ENCODE data around the gene FBLN1.

Gene FBLN1

DNA sequence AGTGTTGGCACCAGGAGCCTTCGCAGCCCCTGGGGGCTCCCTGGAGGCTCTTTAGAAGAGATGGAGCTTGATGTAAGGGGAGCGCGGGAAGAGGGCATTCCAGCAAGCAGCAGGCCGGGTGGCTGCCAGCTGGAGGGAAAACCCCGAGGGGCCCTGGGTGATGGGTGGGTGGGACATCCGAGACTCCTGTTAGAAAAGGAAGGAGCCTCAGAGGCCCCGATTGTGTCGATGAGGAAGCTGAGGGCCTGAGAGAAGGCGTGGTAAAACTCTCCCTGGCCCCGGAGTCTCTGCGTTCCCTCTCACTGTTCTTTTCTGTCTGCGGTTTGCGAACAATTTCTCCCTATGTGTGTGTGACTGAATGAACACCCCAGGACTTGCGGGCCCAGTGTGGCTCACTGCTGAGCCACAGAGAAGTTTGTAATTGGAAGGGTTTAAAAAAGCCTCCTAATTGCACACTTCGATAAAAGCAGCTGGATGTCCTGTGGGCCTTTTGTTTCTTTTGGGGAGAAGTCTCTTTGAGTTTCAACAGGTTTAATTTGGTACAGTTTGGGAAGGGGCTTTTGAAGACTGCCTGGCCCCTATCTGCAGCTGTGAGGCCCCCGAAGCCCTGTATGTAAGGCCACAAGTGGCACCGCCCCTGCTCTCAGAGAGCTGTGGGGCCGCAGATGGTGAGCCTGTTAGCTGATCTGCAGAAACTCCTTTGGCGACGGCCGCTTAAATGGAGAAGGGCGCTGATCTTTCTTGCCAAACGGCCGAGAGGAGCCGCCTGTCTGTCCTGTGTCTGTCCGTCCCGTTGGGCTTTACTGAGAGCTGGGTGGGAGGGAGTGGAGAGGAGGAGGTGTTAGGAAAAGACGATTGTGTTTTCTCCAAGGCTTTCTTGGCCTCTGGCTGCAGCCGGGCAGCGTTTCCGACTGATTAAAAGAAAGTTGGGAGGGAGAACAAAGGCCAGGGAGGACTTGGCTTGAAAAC is 2.0 kb downstream of the FBLN1 start:
- DNase-seq: no peak

DNA sequence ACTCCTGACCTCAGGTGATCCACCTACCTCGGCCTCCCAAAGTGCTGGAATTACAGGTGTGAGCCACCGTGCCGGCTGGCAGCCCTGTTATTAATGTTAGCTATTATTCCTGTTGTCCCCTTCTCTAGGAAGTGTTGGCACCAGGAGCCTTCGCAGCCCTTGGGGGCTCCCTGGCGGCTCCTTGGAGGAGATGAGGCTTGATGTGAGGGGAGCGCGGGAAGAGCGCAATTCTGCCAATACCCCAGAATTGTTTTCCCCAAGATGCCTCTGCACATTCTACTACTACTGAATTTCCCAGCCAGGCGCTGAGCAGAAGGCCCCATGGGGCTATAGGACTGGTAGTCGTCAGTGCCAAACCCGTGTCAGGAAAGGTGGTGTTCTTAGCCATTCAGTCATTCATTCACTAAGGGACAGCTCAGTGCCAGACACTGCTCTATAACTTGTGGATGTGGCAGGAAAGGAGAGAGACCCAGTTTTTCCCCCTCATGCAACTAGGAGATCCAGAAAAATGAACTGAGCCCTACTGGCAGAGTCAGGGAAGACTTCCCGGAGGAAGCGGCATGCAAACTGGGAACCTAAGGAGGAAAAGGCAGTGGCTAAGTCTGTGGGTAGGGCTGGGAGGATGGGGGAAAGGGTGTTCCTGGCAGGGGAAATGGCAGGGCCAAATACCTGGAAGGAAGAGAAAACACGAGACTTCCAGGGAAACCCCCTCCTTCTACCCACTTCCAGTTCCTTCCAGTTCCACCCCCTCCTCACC is 3.5 kb downstream of the FBLN1 start:
- no peak for DNase-seq

DNA sequence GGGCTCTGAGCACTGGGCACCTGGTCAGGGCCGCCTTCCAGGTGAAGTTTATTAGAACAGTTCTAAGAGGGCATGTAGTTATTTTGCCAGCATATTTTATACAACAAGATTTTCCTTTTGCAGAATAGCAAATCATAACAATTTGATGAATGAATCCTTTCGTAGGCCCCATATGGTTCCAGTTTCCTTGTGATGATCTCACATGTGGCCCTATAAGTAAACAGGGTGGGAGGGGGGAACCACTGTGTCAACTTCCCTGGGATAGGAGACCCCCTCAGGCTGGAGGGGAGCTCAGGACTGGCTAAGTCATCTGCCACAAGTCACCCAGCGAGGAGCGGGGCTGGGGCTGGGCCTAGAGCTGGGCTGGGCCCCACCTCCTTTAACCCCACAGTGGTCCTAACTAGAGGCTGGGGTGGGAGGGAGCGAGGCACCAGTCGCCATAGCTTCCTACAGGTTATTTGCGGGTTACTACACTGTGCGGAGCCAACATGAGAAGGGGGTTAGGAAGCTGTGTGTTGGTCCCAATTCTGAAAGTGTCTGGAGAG is 4.2 kb downstream of the FBLN1 start:
- no peak for DNase-seq

DNA sequence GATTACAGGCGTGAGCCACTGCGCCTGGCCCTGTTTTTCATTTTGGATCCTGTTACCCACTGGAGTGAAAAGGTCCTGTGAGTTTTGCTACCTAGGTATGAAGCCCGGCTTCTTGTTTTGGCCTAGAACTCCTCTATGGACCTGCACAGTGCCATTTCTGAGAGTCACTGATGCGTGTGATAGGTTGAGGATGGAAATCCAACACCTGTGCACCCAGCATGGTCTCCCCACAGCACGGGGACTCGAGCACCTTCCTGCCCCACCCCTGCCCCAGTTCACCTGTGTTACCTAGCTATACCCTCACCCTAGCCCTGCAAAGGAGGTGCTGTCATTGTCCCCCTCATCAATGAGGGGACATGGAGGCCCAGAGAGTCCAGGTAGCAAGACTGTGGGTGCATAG is 5.1 kb downstream of the FBLN1 start:
- DNase-seq: no peak

DNA sequence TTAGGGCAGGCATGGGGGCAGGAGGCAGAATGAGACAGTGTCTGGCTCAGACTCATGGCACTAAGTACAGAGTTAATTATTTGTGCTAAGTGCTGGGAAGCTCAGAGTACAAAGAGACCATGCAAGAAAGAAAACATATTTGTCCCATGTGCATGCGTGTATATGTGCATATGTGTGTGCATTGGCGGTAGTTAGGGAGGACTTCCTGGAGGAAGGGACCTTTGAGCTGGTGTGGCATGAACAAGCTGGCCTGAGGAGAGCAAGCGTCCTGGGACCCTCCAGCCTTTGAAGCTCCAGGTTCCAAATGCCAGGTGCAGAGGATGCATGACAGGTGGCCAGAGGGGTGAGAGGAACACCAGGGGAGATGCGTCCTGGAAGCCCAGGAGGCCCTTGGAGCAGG is 6.1 kb downstream of the FBLN1 start:
- no peak for DNase-seq

DNA sequence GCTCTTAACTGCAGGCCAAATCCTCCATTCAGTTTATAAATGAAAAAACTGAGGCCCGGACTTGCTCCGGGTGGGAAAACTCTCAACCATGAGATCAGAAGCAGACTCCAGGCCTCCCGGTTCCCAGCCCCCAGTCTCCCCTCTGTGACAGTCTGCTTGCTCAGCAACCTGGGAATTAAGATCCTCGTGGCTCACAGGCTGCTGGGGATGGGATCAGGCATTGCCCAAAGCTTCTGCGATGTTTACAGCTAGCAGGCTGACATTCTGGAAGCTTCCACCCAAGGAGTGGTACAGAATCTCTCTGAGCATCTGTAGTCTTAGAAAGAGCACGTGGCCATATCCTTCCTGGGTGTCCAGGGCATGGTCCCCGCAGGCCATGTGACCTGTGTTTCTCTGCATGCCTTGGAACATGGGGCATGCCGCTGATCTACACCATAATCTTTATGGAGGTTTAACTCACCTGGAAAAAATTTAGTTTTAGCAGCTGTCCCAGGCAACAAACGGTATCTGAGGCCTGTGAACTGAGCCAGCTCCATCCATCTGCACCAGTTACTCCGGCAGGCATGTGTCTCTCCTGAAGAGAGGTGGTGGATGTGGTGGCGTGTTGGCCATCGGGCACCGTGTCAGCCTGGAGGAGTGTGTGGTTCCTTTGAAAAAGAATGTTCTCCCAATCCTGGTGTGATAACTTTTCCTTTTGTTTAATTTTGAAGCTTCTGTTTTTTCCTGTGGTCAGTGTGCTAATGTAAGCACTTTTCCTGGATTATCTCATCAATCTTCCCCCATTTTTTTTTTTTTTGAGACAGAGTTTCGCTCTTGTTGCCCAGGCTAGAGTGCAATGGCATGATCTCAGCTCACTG is 7.9 kb downstream of the FBLN1 start:
- DNase-seq: no peak

DNA sequence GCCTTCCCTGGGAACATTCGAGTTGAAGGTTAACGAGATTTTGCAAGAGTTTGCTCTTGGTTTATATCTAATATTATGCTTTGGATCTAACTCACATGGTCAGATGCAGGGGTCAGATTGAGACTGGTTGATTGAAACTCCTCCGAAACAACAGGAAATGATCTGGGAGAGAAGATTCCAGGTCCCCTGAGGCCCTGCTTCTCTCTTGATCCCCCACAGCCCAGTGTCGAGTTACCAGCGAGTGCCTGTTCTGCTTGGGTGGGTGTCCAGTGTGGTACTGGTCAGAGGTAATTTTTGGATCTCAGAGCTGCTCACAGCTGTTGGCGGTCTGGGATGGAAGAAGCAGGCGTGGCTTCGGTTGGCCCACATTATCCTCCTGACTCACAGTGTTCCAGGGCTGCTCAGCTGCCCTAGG is 9.2 kb downstream of the FBLN1 start:
- DNase-seq: no peak

DNA sequence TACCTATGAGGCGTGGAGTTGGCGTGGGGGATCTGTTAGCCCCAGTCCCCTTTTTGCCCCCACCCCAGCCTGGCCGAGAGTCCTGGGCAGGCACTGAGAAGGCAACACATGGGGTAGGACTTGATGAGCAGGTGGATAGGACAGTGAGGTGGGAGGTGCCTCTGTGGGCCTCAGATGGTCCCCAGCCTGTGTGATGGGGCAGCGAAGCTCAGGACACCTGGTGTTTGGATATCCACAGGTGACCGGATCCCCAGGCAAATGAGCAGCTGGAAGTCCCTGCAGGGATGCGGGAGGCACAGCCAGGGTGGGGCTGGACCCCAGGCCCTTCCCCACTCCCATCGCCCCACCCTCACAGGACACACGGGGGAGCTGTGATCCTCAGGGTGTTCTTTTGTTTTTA is 9.7 kb downstream of the FBLN1 start:
- DNase-seq: no peak

DNA sequence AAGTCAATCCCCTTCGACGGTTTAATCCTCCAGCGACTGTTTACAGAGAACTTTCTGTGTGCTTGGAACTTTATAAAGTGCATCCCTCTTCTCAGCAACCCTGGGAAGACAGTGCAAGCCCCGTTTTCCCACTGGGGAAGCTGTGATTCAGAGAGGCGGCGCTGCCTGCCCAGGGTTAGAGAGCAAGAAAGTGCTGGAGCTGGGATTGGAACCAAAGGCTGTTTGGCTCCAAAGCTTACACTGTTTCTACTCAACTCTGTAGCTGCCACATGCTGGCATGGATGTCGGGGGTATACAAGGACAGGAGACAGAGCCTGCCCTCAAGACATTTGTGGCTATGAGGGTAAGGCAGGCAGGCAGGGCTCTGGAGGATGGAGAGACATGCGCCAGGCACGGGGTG is 13.0 kb downstream of the FBLN1 start:
- DNase-seq: no peak

DNA sequence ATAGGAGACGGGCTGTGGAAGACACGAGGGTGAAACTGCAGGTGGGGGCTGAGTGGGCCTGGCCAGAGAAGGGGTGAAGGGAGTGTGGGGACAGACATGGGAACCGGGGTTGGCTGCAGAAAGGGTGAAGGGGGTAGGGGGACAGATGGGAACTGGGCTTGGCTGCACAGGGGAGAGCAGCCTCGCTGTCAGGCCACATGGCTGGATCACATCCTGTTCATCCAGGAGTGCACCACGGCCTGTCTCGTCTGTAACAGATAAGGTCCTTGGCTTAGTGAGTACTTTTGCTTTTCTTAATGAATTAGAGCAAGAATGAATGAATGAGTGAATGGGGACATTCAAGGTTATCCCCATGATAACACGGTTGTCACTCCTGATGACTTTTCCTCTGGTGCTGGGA is 13.5 kb downstream of the FBLN1 start:
- DNase-seq: no peak

DNA sequence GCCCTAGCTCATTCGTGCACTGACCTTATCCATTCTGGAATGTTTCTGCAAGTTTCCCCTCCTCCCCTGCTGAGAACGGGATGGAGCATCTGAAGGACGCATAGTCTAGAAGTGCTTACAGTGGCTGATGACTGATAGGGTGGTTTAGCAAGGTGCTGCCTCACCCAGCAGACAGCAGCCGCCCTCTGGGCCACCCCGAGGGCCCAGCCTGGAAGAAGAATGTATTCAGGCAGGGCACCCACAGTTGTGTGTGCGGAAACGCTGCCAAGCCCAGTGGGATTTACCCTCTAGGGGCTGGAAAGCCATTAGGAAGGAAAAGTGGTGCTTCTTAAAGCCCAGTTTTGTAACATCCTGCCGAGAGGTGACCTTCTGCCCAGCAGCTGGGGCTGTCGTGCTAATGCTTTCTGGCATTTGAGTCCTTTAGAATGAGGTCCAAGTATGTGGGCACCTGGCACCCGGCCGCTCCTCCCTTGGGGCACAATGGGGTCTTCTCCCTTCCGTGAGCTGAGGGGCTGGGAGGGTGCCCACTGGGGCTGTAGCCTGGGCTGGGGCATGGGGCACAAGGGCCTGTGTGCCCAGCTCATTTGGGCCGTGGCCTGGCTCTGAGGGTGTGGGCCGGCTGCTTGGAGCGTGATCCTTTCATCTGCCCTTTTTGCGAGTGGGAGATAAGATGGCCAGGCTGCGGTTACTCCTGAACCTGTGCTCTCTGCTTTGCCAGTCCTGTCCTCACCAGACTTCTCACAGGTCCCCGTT is 14.4 kb downstream of the FBLN1 start:
- DNase-seq: no peak

DNA sequence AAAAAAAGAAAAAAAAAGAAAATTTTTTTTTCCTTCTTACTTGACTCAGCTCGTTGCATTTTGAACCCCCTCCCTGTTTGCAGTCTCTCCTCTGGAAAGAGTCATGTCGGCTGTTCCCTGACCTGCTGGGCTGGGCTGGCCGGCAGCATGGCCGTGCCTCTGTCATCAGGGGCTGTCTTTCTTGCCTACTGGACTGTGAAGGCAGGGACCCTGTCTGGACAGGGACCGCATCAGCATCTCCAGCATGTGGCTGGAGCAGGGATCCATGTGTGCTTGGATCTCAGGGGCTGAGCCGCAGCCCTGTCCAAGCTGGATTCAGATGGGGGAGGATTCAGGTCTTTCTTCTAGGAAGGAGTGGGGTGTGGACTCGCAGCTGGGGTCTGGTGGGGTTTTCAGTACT is 15.5 kb downstream of the FBLN1 start:
- no peak for DNase-seq

DNA sequence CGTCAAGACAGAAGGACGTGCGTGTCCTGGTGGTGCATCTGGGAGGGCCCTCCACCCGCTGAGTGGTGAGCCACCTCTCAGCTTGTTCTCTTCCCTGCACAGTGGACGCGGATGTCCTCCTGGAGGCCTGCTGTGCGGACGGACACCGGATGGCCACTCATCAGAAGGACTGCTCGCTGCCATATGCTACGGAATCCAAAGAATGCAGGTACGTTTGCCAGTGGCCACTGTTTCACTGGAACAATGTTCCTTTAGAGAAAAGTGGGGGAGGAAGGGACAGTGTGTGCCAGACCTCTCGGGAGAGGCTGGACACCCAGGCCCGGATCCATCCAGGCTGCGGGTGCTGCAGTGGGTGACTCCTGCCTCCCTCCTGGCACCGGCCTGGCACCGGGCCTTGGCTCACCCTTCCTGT is 15.9 kb downstream of the FBLN1 start:
- no peak for DNase-seq

DNA sequence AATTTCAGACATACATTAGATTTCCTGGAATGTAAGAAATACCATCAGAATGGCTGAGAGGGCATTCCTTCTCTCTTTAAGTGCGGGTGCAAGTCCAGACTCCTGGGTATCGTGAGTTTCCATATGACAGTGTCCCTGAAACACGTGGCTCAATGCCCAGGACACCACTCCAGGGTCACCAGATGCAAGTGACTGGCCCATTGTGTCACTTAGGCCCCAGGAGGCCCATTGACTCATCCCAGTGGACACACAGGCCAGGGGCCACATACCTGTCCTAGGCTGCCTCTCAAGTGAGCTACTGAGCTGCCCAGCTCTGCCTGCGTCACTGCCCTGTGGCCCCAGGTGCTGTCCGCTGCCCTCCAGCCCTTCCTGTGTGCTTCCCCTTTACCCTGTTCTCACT is 18.5 kb downstream of the FBLN1 start:
- no peak for DNase-seq

DNA sequence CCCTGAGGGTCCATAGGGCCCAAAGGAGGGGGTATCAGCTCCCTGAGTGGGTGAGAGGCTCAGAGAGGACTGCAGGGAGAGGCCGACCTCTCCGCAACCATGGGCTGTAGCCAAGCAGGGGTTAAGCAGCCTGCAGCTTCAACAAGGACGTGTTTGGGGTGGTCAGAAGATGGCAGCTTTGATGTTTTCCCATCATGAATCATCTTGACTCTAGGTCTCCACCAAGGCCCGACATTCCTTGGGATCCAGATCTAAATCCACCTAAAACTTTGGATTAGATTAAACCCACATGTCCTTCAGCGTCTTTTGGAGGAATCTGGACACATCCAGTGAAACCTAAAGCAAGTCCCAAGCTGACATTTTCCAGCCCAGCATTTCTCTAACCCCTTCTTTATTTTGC is 19.8 kb downstream of the FBLN1 start:
- DNase-seq: no peak

DNA sequence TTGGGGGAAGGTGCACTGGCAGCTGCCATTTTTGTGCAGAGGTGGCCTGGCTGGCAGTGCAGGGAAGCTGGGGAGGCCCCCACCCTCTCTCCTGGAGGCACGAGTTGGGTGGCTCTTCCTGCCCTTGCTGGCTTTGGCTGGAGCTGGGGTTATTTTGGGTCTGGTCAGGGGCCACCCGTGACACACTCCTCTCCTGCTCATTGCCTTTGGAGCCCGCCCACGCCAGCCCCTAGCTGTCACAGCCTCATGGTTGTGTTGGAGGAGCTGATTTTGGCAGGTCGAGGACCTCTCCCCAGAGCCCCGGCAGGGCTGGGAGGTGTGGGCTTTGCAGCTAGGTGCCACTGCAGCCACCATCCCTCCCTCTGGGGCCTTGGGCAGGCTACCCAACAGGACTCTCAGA is 21.5 kb downstream of the FBLN1 start:
- no peak for DNase-seq

DNA sequence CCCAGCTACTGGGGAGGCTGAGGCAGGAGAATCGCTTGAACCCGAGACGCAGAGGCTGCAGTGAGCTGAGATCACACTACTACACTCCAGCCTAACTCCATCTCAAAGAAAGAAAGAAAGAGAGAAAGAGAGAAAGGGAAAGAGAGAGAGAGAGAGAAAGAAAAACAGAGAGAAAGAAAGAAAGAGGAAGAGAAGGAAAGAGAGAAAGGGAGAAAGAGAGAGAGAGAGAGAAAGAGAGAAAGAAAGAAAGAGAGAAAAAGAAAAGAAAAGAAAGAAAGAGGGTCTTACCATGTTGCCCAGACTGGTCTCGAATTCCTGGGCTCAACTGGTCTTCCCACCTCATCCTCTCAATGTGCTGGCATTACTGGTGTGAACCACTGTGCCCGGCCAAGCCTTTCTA is 22.3 kb downstream of the FBLN1 start:
- DNase-seq: no peak

DNA sequence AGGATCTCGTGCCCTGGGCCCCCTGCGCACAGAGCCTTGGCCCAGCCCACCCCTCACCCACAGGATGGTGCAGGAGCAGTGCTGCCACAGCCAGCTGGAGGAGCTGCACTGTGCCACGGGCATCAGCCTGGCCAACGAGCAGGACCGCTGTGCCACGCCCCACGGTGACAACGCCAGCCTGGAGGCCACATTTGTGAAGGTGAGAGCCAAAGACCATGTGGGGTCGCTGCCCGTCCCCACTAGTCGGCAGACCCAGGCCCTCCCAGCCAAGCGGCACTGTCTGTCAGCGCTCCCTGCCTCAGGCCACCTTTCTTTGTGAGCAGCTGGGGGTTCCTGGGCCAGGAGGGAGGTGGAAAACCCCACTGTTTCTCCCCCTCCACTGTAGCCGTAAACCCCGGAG is 22.8 kb downstream of the FBLN1 start:
- no peak for DNase-seq

DNA sequence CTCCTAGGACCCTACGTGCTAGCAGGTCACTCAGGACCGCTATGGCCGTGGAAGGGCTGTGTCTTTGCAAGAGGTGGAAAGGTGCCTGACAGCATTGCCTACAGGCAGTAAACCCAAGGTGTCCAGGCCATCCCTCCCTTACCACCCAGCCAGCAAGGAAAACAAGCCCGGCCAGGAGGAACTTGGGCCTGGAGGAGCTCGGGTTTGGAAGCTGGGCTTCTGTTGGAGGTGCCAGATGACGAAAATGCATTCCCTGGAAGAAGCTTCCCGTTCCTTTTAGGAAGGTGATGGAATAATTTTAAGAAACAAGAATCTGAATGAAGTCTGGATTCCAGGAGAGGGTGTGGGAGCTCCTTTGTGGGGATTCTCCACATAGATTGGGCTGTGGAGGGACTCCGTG is 23.6 kb downstream of the FBLN1 start:
- DNase-seq: no peak

DNA sequence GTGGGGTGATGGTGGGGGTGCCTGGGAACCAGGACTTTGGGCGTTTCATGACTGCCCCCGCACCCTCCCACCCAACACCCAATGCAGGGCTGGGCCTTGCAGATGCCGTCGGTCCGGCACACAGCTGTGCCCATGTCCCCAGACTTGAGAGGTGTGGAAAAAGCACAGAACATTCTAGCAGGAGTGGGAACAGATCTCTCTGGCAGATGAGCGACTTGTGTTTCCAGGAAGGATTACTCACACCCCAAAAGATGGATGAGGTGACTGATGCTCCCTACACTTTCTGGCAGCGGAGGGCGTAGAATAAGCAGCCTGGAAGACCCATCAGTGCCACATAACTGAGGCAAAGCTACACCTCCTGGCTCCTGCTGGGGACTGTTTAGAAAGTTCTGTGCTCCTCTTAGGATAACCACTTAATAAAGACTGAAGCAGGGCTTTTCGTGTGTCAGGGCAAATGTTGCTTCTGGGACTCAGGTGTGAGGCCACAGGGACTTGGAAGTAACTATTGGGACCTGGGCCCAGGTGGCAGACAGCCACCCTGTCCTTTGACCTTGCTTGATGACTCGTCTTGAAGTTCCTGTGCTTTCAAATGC is 24.2 kb downstream of the FBLN1 start:
- DNase-seq: no peak

DNA sequence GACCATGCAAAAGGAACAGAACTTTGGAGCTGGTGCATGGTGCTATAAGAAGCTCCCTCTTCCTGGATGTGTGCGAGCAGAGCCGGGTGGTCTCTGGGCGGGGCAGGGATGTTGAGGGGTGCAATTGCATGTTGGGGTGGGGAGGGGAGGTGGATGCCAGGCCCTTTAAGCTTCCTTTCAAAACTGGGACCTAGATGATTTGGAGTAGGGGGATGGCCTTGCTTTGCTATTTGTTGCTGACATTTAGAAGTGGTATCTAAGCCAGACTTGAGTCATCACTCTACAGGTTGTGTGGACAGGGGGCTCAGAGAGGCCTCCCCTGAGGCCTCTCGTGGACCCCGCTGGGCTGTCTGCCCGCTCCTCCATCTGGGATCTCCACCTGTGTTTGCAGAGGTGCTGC is 24.8 kb downstream of the FBLN1 start:
- DNase-seq: no peak

DNA sequence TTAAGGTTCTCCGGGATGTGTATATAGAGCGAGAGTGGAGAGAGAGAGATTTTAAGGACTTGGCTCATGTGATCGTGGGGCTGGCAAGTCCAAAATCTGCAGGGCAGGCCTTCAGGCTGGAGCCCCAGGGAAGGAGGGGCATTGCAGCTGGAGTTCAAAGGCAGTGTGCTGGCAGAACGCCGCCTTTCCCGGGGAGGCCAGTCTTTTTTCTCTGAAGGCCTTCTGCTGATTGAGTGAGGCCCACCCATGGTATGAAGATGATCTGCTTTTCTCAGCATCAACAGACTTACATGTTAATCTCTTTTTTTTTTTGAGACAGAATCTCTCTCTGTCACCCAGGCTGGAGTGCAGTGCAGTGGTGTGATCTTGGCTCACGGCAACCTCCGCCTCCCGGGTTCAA is 25.4 kb downstream of the FBLN1 start:
- DNase-seq: no peak

All from NCI-H748 treated with DMSO at 0.1 percent for 48 hours (cell line).